DMS 273 (cell line): ENCODE measurements around the gene SHOC1.
"Not testable (repeated sequence)": the region's sequence is repeated elsewhere in the genome, so short reads cannot be mapped to it uniquely, and the experiment has no call there.

ENCODE experiments used
- DNase-seq: peaks from one replicate; lab custom pipeline; 2025; ENCODE audit not compliant: unreplicated experiment; lab: John Stamatoyannopoulos, UW

The SHOC1 gene

DNA sequence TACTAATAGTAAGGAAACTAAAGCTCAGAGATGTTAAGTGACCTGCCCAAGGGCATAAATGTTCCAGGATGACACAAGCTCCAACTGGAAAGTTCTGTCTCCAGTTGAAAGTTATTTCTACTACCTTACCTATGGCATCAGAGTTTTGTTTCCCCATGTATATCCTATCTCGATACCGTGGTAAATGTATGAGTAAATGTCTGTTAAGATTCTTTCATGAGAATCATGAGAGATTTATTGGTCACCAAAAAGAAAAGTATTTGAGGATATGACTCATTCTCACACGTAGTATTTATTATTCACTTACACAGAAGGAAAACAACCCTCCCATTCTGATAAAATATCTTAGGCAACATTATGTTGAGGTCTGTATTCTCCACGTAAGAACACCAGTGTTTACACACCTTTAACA is 11.1 kb upstream of the SHOC1 start:
- no peak for DNase-seq

DNA sequence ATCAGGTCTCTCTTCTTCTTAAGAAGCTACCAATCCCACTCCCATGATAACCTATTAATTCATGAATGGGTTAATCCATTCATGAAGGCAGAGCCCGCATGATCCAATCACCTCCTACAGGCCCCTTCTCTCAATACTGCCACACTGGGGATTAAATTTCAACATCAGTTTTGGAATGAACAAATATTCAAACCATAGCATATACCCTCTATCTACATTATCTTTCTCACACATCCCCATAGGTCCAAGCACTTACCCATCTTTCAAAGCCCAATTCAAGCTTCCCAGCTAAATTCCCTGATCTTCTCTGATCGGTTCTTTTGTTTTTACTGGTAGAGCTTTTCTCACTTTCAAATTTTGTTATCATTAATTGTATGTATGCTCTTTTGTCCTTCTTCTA is 10.5 kb upstream of the SHOC1 start:
- DNase-seq, result no peak

GRCh38 chr9:111804636-111805035 is 9.9 kb upstream of the SHOC1 start:
- no peak for DNase-seq

GRCh38 chr9:111803924-111804323 is 9.2 kb upstream of the SHOC1 start:
- DNase-seq, result no peak

- DNase-seq, result no peak
Observed at GRCh38 chr9:111799915-111800526, 5.3 kb upstream of the SHOC1 start.

GRCh38 chr9:111799506-111799905 is 4.8 kb upstream of the SHOC1 start:
- no peak for DNase-seq

DNA sequence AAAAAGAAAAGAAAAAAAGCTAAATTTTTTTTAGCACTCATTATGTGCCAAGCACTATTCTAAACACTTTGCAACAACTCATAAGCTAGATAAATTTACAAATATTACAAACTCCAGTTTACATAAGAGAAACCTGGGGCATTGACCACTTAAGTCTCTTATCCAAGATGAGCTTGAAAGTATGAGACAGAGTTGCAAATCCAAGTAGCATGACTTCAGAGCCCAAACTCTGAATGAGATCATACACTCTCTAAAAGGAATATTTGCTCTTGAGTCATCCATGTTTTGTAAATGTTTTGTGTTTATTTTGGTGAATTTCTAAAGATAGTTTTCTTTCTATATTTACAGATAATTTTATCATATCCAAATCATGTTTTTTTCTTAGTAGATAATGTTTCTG is 4.0 kb upstream of the SHOC1 start:
- DNase-seq, result no peak

GRCh38 chr9:111795557-111795839 is 761 bp upstream of the SHOC1 start:
- no peak for DNase-seq

DNA sequence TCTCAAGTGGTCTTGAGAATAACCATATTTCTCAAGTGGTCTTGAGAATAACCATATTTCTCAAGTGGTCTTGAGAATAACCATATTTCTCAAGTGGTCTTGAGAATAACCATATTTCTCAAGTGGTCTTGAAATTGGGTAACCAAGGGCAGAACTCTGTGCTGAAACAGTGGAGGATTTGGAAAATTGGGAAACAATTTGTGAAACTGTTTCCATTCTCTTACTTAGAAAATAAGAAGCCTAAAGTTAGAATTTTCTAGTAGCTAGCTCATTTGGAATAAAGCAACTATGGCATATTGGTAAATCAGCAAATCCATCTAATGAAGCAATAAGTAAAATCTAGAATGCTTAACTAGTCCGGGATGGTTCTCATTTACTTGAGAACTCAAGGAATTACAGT is 2.9 kb downstream of the SHOC1 start:
- DNase-seq, result not testable (repeated sequence)

GRCh38 chr9:111789881-111790280 is 4.9 kb downstream of the SHOC1 start:
- DNase-seq, result no peak

DNA sequence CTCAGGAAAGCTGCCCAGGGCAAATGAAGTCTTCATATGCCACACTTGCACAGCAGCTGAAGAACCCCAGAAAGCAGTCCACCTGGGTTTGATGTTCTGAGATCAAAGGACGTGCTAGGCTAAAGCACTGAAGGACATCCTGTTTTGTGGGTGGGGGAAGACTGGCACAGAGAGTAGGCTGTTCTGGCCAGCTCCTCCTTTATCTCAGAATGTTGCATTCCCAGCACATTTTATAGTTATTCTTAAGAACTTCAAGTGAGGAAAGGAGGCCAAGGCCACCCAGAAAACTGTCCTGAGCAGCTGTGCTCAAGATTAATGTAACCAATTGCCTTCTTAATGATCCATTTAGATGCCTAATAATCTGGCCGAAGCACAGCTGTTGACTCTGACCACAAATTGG is 10.9 kb downstream of the SHOC1 start:
- no peak for DNase-seq

GRCh38 chr9:111783424-111783823 is 11.3 kb downstream of the SHOC1 start:
- no peak for DNase-seq

DNA sequence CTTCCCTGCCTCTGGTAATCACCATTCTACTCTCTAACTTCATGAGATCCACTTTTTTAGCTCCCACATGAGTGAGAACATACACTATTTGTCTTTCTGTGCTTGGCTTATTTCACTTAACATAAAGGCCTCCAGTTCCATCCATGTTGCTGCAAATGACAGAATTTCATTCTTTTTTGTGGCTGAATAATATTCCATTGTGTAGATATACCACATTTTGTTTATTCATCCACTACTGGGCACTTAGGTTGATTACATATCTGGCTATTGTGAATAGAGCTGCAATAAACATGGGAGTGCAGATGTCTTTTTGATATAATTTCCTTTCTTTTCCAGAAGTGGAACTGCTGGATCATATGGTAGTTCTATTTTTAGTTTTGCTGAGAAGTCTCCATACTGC is 28.7 kb downstream of the SHOC1 start:
- no peak for DNase-seq

GRCh38 chr9:111762556-111762955 is 32.2 kb downstream of the SHOC1 start:
- DNase-seq, result no peak

- peak; percentile 76 for DNase-seq
Observed at GRCh38 chr9:111759762-111760639, 34.7 kb downstream of the SHOC1 start.

DNA sequence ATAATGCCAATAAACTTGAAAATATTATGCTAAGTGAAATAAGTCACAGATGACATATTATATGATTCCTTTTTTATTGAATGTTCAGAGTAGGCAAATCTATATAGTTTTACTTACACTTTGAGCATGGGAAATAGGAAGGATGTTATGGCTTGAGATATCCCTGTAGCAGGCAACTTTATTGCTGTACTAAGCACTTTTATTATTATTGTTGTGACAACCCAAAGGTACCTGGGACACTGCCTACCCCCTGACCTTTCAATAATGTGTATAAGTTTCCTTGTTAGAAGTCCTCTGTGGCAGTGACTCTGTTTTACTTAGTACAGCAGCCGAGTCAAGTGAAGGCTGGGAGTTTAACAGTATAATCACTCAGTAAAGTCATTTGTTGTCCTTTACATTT is 39.9 kb downstream of the SHOC1 start:
- DNase-seq, result no peak

GRCh38 chr9:111752455-111752854 is 42.3 kb downstream of the SHOC1 start:
- no peak for DNase-seq
